Thyroid gland (tissue), 4 donors: ENCODE results near the gene GRM8. TPM values are rescaled to one million over a fixed set of nuclear protein-coding genes. Genes with fewer than 3 reads are reported as not detected.
"Not testable (repeated sequence)": the region's sequence is repeated elsewhere in the genome, so short reads cannot be mapped to it uniquely, and the experiment has no call there.

ENCODE experiments used
- DNase-seq, 2 donors: peaks; one replicate each; pipeline ENCODE4 v3.0.0-alpha.2; 2019
- H3K27ac ChIP-seq, 3 donors: fragments of 200-600 bp; sonication (generic); 1 replicate in 2 of 3; 2 replicates in 1 of 3; pipeline ENCODE4 v1.5.1; 2016 to 2019; ENCODE audit warnings: mild to moderate bottlenecking in 1 of 3, moderate library complexity in 1 of 3
- H3K27me3 ChIP-seq: fragments of 200-600 bp; sonication (generic); one replicate; pipeline ENCODE4 v1.5.1; 2019
- H3K36me3 ChIP-seq, 2 donors: fragments of 200-600 bp; sonication (generic); one replicate each; pipeline ENCODE4 v1.5.1; 2016 to 2019
- H3K4me1 ChIP-seq, 2 donors: fragments of 200-600 bp; sonication (generic); one replicate each; pipeline ENCODE4 v1.5.1; 2017 to 2019
- H3K4me3 ChIP-seq, 3 donors: fragments of 200-600 bp; sonication (generic); replicated peaks in 1 of 3; 1 replicate in 2 of 3; 2 replicates in 1 of 3; pipeline ENCODE4 v1.5.1; 2016; ENCODE audit warnings: mild to moderate bottlenecking in 1 of 3
- H3K9me3 ChIP-seq: fragments of 200-600 bp; sonication (generic); one replicate; pipeline ENCODE4 v1.5.1; 2017
- POLR2A ChIP-seq, 2 donors: fragments of 450-650 bp; IDR thresholded peaks; one replicate each; pipeline ENCODE4 v1.6.1; 2017; ENCODE audit warnings: antibody characterized with exemption in 2 of 2, mild to moderate bottlenecking in 2 of 2, moderate library complexity in 1 of 2
- WGBS, 2 donors: methylation state at CpG; one replicate each; pipeline ENCODE4 v1.1.5; 2017; 5-methylcytosine and 5-hydroxymethylcytosine counted together
- intact Hi-C: fragments of 100-400 bp; cut with DNase I; formaldehyde crosslinking; loops from one replicate; pipeline ENCODE4 v1.15.1; 2023
- total RNA-seq, 4 donors: library from RNA; depleted of rRNA; stranded (reverse); fragments of >200 nt; gene quantifications; one replicate each; pipeline ENCODE4 v1.2.3, GENCODE V29; 2016
- TF ChIP-seq, protein P1 (sequence below), 6 experiments: fragments of 200-600 bp in 3 of 6; fragments of 450-650 bp in 3 of 6; sonication (generic) in 3 of 6; IDR thresholded peaks; one replicate each; pipeline ENCODE4 v1.5.1; 2016 to 2019; ENCODE audit warnings: antibody characterized with exemption in 6 of 6, mild to moderate bottlenecking in 2 of 6, inconsistent platforms in 1 of 6, moderate library complexity in 1 of 6

GRM8 gene
- total RNA-seq, 4 donors from 2014 or later = 0.54 to 9.5 (median 4.8) TPM

DNA sequence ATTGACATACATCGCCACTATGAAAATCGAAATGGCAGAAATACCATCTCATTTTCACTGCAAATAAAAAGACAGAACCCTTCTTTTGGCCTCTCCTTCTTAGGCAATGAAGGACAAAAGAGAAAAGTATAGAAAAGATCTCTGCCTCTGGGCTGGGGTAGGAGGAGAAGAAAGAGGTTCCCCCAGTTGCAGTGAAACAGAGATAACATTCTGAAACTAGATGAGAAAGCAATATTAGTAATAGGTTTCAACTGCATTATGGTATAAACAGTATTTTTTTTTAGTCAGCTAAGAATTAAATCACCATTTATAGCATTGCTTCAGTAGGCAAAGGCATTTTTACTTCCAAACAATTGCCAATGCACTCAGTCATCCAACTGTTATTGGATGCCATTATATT, 347.5 kb downstream of the GRM8 start:
- H3K4me1 ChIP-seq, DNase-seq, H3K4me3 ChIP-seq, H3K36me3 ChIP-seq, intact Hi-C loops, H3K9me3 ChIP-seq, H3K27me3 ChIP-seq, H3K27ac ChIP-seq: not testable (repeated sequence)
- 87 to 90% methylated on average over 2 of the region's 2 CpGs for WGBS, 2 donors

DNA sequence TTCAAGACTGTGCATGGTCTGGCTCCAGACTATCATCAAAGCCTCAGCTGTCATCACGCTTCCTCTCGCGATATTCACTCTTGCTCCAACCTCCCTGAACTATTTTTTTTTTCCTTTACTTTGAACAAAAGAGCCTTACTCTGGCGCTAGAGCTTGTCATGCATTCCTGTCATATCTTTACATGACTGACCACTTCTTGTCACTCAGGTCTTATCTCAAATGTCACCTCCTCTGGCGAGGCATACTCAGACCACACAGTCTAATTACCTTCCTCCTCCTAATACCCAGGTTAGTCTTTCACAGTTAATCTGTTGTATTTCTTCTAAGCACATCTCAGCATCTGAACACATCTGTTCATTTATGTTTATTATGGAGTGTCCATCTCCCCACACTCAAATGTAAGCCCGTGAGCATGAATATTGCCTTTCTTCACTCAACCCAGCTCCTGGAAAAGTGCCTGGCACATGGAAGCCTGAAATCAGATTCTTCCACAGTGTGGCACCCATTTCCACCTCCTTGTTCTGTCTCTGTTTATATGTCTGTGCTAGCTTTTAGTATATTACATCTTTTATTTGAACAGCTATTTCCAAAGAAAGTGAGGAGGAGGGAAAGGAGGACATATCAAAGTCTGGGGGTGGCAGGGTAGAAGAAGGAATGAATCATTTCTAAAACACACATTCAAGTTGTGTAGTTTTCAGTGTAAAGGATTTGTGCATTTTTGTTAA, 351.5 kb downstream of the GRM8 start:
- H3K9me3 ChIP-seq, H3K36me3 ChIP-seq, H3K4me3 ChIP-seq, DNase-seq, H3K27me3 ChIP-seq, intact Hi-C loops, H3K4me1 ChIP-seq, H3K27ac ChIP-seq: not testable (repeated sequence)
- 74 to 79% methylated on average over 6 of the region's 6 CpGs for WGBS, 2 donors

DNA sequence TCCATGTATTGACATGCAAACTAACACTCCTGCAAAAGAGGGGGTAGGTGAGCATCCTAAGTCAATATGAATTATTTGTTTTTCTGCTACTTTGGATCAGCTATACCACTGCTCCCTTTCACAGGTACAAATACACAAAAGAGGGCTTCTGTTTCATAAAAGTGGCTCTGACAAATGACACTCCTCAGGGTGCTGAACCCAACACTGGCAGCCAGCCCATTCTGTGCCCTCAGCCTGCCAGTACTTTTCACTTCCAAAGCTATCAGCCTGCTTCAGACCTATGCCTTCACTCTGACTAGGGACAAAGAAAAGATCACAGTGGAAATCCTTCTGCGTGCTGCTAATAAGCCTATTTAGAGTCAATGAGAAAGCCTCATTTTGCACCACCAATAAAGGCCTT, 364.8 kb downstream of the GRM8 start:
- H3K9me3 ChIP-seq, H3K27ac ChIP-seq, H3K4me1 ChIP-seq, intact Hi-C loops, H3K36me3 ChIP-seq, H3K4me3 ChIP-seq, H3K27me3 ChIP-seq: not testable (repeated sequence)
- peak; percentile 77 to 79 for DNase-seq
- WGBS, 2 donors = 14 to 29% methylated on average over 1 of the region's 1 CpG

DNA sequence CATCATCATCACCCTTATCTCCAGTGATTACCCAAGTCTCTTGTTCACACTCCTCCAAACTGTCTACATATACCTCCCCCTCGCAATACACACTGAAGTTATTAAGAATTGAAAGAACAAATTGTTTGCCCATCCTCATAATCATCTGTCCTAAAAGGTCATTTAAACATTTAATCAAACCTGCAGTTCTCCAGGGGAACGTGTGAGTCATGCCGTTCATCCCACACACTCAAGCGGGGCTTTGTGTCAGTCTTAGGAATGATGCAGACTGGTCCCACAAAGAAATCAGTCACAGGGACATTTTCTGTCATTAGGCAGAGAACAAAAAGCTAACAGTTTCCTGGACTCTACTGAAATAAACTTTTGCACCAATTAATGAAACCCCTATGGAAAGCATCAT, 365.2 kb downstream of the GRM8 start:
- H3K36me3 ChIP-seq, H3K27me3 ChIP-seq, DNase-seq, H3K9me3 ChIP-seq, H3K4me1 ChIP-seq, H3K27ac ChIP-seq, intact Hi-C loops, H3K4me3 ChIP-seq: not testable (repeated sequence)
- 61 to 70% methylated on average over 4 of the region's 4 CpGs for WGBS, 2 donors

DNA sequence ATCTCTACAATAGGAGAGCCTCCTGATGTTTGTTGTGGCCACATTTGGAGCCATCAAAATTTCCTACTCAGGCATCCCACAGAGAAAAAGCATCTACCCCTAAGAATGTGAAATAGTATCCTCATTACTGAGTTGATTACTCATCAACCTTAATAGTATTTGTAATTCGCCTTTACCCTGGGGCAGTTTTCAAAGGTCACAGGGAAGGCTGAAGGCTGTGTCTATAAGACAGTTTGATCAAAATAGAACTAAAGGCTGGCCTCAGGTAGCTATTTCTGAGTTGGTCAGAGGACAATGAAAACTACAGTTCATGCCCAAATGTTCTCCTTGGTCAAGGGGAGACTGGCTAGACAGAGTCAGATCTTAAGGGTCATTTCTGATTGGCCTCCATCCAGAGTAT, 370.0 kb downstream of the GRM8 start:
- H3K36me3 ChIP-seq, H3K9me3 ChIP-seq, intact Hi-C loops, H3K4me3 ChIP-seq, H3K4me1 ChIP-seq, H3K27ac ChIP-seq, H3K27me3 ChIP-seq, DNase-seq: not testable (repeated sequence)
- 79 to 87% methylated on average over 1 of the region's 1 CpG for WGBS, 2 donors

DNA sequence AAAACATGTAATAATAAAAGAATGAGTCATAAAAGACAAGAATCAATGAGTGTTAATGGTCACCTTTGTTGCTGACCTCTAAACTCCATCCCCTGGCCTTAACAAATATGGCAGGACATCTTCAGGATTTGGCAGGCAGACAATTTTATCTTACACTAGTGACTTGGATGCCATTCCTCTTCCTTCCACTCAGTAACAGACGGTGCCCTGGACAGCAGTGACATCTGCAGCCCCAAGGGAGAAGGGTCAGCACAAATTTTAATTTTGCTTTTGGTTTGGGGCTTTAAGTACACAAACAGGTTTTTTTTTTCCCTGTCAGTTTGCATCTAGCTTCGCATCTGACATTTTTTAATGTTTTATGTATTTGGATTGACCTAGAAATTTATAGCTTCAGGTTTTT, 370.8 kb downstream of the GRM8 start:
- H3K27ac ChIP-seq, intact Hi-C loops, DNase-seq, H3K9me3 ChIP-seq, H3K4me1 ChIP-seq, H3K36me3 ChIP-seq, H3K27me3 ChIP-seq, H3K4me3 ChIP-seq: not testable (repeated sequence)
- WGBS, 2 donors = 63% methylated on average over 2 of the region's 2 CpGs

DNA sequence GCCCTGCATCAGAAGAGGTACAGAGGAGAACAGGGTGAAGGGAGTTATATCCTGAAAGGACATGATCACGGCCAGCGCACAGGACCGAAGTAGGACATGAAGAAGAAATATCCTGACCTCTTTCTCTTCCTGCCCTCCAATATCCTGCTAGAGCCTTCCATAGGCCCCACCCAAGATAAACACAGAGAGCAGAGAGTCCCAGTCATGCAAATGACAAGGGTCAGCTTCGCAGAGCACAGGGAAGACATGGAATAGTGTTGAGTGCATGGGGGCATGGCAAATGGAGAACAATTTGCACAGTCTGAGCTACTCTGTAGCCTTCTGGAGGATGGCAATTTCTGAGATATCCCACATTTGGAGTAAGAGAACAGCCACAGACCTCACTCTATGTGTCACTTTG, 371.4 kb downstream of the GRM8 start:
- no peak overlapping the region for H3K4me3 ChIP-seq
- 80 to 86% methylated on average over 4 of the region's 4 CpGs for WGBS, 2 donors
- no peaks in the 10 kb centered on the region for H3K9me3 ChIP-seq
- no peaks in the 10 kb centered on the region for H3K36me3 ChIP-seq
- H3K27me3 ChIP-seq = no peaks in the 10 kb centered on the region
- intact Hi-C loops = no loop called here
- no peak for TF ChIP-seq POLR2A (IDR thresholded peaks at IDR 0.05)
- TF ChIP-seq, protein P1, sequence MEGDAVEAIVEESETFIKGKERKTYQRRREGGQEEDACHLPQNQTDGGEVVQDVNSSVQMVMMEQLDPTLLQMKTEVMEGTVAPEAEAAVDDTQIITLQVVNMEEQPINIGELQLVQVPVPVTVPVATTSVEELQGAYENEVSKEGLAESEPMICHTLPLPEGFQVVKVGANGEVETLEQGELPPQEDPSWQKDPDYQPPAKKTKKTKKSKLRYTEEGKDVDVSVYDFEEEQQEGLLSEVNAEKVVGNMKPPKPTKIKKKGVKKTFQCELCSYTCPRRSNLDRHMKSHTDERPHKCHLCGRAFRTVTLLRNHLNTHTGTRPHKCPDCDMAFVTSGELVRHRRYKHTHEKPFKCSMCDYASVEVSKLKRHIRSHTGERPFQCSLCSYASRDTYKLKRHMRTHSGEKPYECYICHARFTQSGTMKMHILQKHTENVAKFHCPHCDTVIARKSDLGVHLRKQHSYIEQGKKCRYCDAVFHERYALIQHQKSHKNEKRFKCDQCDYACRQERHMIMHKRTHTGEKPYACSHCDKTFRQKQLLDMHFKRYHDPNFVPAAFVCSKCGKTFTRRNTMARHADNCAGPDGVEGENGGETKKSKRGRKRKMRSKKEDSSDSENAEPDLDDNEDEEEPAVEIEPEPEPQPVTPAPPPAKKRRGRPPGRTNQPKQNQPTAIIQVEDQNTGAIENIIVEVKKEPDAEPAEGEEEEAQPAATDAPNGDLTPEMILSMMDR (IDR thresholded peaks at IDR 0.05) = no peak
- H3K4me1 ChIP-seq = no peaks in the 10 kb centered on the region
- no peak overlapping the region for H3K27ac ChIP-seq
- no peak for DNase-seq

DNA sequence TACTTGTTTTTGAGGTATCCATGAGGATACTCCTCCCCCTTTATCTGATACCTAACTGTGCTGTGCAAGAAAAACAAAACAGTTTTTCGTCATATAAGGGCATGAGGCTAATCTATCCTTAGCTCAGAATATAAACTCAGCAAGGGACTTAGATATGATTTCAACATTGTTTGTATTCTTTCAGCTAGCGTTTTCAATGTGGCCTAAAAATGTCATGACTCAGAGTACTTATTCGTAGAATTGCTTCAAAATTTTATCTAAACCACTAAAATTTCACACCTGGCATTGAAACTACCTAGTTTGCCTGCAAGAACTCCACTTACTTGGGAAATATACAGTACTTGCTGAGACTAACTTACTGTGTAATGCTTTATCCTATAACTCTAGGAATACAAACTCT, 376.2 kb downstream of the GRM8 start:
- H3K4me3 ChIP-seq, intact Hi-C loops, H3K27me3 ChIP-seq, H3K9me3 ChIP-seq, DNase-seq, H3K36me3 ChIP-seq, H3K27ac ChIP-seq, H3K4me1 ChIP-seq: not testable (repeated sequence)
- 78 to 87% methylated on average over 3 of the region's 3 CpGs for WGBS, 2 donors
